RKO (cell line): ENCODE results near the gene CA10.

Experiments used
- DNase-seq: peaks from one replicate; pipeline ENCODE4 v3.0.0-alpha.2; 2016; ENCODE audit warnings: low spot score

CA10 gene

DNA sequence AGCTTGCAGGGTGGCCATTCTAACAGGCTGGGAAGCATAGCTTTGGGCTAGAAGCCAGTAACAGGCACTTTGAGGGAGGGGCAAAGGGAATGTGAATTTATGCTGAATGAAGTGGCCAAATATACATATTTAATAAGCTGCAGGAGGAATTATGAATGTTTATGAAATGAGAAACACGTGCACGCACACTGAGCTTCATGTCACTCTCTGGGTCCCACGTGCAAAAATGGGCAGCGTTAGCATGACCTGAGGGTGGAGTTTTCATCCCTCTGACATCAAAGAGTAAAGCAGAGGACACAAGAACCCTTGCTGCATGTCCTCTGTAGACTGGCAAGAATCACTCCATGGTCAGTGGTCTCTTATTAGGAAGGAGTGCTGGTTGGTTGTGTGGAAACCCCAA lies 561.2 kb downstream of the CA10 start:
- no peak for DNase-seq

- DNase-seq = no peak
Measured at GRCh38 chr17:51595826-51596398, 562.6 kb downstream of the CA10 start.

GRCh38 chr17:51590071-51590656 lies 568.4 kb downstream of the CA10 start:
- DNase-seq = no peak

DNA sequence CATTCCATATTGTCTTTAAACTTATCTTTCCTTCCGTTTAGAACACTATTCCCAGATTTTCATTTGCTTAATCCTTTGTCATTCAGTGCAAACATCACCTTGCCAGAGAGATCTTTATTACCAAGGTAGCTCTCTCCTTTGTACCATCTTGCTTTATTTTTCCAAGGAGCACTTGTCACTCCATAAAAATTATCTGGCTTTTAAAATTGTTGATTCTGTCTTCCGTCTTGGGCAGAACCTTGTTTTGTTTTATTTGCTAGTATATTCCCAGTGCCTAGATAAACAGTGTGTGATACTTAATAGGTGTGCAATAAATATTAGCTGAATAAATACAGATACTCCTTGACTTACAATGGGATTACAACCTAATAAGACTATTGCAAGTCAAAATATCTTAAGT lies 570.5 kb downstream of the CA10 start:
- DNase-seq = no peak

DNA sequence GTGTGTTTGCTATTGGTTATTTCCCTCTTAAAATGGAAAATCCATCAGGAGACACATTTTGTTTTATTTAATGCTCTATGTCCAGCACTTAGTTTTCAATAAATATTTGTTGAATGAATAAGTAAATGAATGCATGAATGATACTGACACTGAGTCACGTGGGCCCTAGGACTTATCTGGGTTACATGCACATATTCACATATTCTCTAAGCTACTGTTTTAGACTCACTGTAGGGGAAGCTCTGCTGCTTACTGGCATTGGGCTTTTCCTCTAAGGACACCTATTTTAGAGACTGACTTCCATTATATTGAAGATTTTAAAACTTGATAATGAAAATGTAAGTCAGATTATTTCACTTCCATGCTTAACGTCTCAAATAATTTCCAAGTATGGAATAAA lies 571.0 kb downstream of the CA10 start:
- DNase-seq = no peak

GRCh38 chr17:51585514-51586104 lies 572.9 kb downstream of the CA10 start:
- no peak for DNase-seq

DNA sequence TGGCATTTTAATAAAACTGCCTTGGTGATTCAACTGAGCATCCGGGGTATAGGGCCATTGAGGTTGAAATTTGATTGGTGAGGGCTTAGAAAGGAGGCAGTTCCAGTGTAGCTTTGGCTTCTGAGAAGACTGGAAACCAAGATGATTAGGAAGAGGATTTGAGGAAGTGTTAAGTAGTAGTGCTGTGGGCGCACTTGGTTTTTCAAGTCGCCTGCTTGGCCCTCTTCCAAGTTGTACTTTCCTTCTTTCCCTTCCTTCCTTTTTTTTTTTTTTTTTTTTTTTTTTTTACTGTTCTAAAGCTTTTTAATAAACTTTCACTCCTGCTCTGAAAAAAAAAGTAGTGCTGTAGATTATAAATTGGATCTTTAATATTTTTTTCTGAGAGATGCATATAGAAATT lies 577.6 kb downstream of the CA10 start:
- no peak for DNase-seq
